HG03280 (cell line): Measurements from ENCODE around the gene TAGLN.
"Not testable (repeated sequence)": the region's sequence is repeated elsewhere in the genome, so short reads cannot be mapped to it uniquely, and the experiment has no call there.

Experiments
- ATAC-seq: cut with Tn5 transposase; IDR thresholded peaks from one replicate; pipeline ENCODE4 v1.9.1; 2021; ENCODE audit warnings: mild to moderate bottlenecking, moderate library complexity; ENCODE audit not compliant: unreplicated experiment

TAGLN gene

DNA sequence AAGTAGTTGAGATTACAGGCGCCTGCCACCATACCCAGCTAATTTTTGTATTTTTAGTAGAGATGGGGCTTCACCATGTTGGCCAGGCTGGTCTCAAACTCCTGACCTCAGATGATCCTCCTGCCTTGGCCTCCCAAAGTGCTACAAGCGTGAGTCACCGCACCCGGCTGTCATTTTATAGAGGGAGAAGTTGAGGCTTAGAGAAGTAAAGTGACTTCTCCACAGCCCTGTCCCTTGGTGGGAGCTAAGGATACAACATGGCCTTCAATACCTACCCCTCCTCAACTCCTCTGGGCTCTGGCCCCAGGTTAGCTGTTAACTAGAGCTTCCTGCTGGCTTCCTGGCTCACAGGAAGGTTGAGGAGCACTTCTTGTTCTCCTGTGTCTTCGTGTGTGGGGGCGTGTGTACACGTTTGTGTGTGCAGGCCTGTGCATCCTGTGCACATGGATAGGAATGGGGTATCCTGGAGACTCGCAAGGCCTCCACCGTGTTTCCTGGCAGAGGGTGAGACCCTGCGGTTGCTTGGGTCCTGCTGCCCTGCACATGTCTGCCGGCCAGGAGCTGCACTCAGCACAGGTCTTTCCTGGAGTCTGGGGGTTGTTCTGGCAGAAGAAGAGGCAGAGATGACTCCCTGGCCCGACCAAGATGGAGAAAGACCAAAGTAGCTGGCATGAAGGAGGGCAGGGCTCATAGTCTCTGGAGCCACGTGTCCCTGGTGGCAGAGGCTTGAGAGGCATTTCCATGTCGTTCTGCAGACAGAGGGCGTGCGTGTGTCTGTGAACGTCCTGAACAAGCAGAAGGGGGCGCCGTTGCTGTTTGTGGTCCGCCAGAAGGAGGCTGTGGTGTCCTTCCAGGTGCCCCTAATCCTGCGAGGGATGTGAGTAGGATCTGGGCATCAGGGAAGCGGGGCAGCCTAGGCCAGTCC, 18.2 kb upstream of the TAGLN start:
- peak; percentile 38 for ATAC-seq

- ATAC-seq: no peak
Measured at GRCh38 chr11:117181586-117182550, 17.3 kb upstream of the TAGLN start.

DNA sequence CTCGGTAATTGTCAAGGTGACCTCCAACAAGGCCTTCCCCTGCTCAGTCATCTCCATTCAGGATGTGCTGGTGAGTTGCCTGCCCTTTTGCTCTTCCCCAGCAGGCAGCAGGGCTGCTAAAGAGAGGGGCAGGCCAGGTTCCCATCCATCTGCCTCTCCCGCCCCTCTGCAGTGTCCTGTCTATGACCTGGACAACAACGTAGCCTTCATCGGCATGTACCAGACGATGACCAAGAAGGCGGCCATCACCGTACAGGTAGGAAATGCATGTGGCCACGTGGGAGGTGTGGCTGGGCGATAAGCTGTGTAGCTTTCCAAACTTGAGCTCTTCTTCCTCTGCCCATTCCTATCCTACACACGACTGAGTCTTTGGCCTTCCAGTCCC, 16.6 kb upstream of the TAGLN start:
- ATAC-seq: no peak

- not testable (repeated sequence) for ATAC-seq
Measured at GRCh38 chr11:117183178-117183577, 16.0 kb upstream of the TAGLN start.

- ATAC-seq: no peak
Measured at GRCh38 chr11:117183724-117184349, 15.3 kb upstream of the TAGLN start.

- no peak for ATAC-seq
Measured at GRCh38 chr11:117185736-117186430, 13.3 kb upstream of the TAGLN start.

GRCh38 chr11:117186431-117186761, 12.8 kb upstream of the TAGLN start:
- ATAC-seq: no peak

DNA sequence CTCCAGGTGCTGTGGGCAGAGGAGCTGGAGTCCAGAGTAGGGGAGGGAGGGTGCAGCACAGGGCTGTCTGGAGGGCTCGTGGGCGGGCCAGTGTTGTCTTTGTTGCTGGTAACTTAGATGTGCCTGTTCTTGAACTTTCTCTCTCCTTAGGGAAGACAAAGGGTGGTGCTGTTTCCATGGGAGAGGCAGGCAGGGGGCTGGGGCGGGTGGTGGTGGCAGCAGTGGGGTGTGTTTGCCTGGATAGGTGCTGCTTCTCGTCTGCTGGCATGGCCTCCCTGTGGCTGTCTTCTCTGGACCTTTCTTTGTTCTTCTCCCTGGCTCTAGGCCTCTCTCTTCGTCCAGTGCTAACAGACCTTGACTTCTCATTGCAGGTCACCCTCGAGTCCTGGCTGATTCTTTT, 12.2 kb upstream of the TAGLN start:
- no peak for ATAC-seq

GRCh38 chr11:117187428-117187798, 11.8 kb upstream of the TAGLN start:
- no peak for ATAC-seq

GRCh38 chr11:117187799-117188481, 11.2 kb upstream of the TAGLN start:
- ATAC-seq: no peak

DNA sequence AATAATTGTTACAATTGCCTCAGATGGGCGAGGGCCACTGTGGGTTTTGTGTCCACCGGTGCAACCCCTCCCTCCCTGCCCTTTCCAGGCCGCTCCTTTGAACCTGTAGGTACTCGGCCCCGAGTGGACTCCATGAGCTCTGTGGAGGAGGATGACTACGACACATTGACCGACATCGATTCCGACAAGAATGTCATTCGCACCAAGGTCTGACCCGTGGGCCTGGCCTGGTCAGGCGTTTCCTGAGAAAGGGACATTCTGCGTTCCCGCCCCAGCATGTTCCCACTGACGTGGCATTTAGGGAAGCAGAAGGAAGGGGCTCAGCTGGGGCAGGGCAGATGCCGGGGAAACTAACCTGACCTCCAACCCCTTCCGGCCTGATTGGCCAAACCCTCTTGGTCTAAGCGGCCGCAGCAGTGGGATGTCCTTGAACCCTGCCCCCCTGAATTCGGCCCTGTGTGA, 10.5 kb upstream of the TAGLN start:
- ATAC-seq: no peak

GRCh38 chr11:117189191-117189940, 9.8 kb upstream of the TAGLN start:
- ATAC-seq: no peak

DNA sequence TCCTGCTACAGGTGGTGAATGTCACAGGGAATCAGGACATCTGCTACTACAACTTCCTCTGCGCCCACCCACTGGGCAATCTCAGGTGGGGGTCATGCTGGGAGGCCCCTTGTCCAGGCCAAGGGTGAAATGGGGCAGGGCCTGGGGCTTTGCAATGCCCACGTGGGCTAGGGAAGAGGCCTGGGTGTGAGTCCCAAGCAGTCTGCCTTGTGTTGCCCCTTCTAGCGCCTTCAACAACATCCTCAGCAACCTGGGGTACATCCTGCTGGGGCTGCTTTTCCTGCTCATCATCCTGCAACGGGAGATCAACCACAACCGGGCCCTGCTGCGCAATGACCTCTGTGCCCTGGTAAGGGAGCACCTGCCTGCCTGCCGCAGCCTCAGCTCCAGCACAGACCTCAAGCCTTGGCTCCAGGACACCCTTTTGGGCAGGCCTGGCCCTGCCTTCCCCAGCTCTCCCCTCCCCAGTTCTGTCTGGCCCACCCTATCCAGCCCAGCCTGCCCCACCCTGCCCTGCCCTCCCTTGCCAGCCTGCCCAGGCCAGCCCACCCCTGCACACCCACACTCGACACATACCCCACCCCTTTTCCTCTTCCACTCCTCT, 9.1 kb upstream of the TAGLN start:
- ATAC-seq: no peak

DNA sequence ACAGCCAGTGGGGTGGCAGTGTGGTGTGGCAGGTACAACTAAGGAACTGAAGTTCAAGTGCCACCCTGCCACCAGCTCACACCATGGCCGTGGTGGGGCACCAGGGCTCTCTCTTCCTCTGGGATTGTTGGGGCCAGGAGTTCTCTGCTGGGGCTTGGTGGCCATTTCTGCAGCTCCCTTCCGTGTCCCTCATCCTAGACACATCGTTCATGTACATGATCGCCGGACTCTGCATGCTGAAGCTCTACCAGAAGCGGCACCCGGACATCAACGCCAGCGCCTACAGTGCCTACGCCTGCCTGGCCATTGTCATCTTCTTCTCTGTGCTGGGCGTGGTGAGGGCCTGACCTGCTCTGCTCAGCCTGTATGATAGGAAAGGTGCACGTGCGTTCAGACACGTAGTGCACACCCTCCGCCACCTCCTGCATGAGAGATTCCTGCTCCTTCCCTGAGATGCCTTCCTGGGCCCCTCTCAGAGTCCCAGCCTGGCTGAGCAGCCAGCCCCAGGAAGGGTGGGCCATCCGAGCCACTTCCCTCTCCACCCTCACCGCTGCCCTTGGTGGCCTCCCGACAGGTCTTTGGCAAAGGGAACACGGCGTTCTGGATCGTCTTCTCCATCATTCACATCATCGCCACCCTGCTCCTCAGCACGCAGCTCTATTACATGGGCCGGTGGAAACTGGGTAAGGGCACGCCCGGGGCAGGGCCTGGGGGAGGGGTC, 7.3 kb upstream of the TAGLN start:
- no peak for ATAC-seq

- ATAC-seq: no peak
Measured at GRCh38 chr11:117192401-117192875, 6.7 kb upstream of the TAGLN start.

- ATAC-seq: no peak
Measured at GRCh38 chr11:117193130-117194020, 5.8 kb upstream of the TAGLN start.

DNA sequence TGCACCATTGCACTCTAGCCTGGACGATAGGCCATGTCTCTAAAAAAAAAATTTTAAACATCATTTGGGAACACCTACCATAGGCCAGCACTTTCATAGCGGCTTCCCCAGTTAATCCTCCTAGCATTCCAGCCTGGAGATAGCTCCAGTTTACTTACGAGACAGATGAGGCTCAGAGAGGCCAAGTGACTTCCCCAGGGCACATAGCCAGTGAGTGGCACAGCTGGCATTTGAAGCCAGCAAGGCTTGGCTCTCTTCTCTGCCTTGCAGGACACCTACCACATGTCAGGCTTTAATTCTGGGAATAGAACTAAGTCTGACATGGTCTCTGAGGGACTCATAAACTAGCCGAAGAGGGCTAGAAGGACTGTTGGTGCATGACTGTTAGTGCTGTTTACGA, 4.9 kb upstream of the TAGLN start:
- ATAC-seq: no peak
